HepG2 (cell line): ENCODE data around the gene SKP1. TPM values are rescaled to one million over a fixed set of nuclear protein-coding genes. Genes with fewer than 3 reads are reported as not detected.

ENCODE experiments used
- NFATC3 ChIP-seq: sonication (generic); formaldehyde crosslinking; IDR thresholded peaks from 2 replicates; pipeline ENCODE4 v1.5.1; 2020; ENCODE audit warnings: mild to moderate bottlenecking, missing genetic modification reagents
- RAD21 ChIP-seq: fragments of 450-650 bp; formaldehyde crosslinking; IDR thresholded peaks from 2 replicates; pipeline ENCODE4 v1.5.0; 2020; ENCODE audit warnings: mild to moderate bottlenecking
- SMARCE1 ChIP-seq: fragments of 450-650 bp; IDR thresholded peaks from 2 replicates; pipeline ENCODE4 v1.6.1; 2017; ENCODE audit warnings: borderline replicate concordance
- ZNF562 ChIP-seq: sonication (generic); formaldehyde crosslinking; IDR thresholded peaks from 2 replicates; pipeline ENCODE4 v1.8.0; 2022; ENCODE audit warnings: missing genetic modification reagents, borderline replicate concordance
- ZNF670 ChIP-seq: sonication (generic); formaldehyde crosslinking; IDR thresholded peaks from 2 replicates; pipeline ENCODE4 v1.8.0; 2022; ENCODE audit warnings: mild to moderate bottlenecking, missing genetic modification reagents, borderline replicate concordance
- ZNF841 ChIP-seq: sonication (generic); formaldehyde crosslinking; IDR thresholded peaks from 2 replicates; pipeline ENCODE4 v1.8.1; 2023; ENCODE audit warnings: missing genetic modification reagents, borderline replicate concordance
- polyA plus RNA-seq, 8 experiments: library from polyadenylated mRNA; depleted of rRNA in 3 of 8; stranded (reverse) in 7 of 8; unstranded in 1 of 8; fragments of >200 nt; fragmentation: Illumina TruSeq in 4 of 8; extraction: Trizol in 4 of 8; gene quantifications; 2 replicates each; pipeline versions ENCODE4 v1.2.1 to v1.2.3, GENCODE V29; 2011 to 2016; ENCODE audit warnings: low read depth in 4 of 8, missing spikeins in 1 of 8, mixed read lengths in 1 of 8; ENCODE audit not compliant: insufficient read depth in 1 of 8
- total RNA-seq, 5 experiments: library from RNA; depleted of rRNA; stranded (reverse); fragments of >200 nt; fragmentation: Illumina TruSeq; extraction: Trizol; gene quantifications; 2 replicates each; pipeline ENCODE4 v1.2.3, GENCODE V29; 2016; ENCODE audit warnings: low read depth in 1 of 5
- TF ChIP-seq, protein P1 (sequence below): sonication (generic); formaldehyde crosslinking; IDR thresholded peaks from one replicate; pipeline ENCODE4 v1.5.1; 2020; ENCODE audit warnings: mild to moderate bottlenecking, missing genetic modification reagents; ENCODE audit errors: not compliant biosample characterization

SKP1 gene
- total and polyA plus RNA-seq, 2 of the 13 experiments (the other 11 are each of a cell fraction or from before 2014, with no cell fraction given) = 134 to 340 TPM

GRCh38 chr5:134189031-134189430, 12.3 kb upstream of the SKP1 start (continued):
- TF ChIP-seq, protein P1, sequence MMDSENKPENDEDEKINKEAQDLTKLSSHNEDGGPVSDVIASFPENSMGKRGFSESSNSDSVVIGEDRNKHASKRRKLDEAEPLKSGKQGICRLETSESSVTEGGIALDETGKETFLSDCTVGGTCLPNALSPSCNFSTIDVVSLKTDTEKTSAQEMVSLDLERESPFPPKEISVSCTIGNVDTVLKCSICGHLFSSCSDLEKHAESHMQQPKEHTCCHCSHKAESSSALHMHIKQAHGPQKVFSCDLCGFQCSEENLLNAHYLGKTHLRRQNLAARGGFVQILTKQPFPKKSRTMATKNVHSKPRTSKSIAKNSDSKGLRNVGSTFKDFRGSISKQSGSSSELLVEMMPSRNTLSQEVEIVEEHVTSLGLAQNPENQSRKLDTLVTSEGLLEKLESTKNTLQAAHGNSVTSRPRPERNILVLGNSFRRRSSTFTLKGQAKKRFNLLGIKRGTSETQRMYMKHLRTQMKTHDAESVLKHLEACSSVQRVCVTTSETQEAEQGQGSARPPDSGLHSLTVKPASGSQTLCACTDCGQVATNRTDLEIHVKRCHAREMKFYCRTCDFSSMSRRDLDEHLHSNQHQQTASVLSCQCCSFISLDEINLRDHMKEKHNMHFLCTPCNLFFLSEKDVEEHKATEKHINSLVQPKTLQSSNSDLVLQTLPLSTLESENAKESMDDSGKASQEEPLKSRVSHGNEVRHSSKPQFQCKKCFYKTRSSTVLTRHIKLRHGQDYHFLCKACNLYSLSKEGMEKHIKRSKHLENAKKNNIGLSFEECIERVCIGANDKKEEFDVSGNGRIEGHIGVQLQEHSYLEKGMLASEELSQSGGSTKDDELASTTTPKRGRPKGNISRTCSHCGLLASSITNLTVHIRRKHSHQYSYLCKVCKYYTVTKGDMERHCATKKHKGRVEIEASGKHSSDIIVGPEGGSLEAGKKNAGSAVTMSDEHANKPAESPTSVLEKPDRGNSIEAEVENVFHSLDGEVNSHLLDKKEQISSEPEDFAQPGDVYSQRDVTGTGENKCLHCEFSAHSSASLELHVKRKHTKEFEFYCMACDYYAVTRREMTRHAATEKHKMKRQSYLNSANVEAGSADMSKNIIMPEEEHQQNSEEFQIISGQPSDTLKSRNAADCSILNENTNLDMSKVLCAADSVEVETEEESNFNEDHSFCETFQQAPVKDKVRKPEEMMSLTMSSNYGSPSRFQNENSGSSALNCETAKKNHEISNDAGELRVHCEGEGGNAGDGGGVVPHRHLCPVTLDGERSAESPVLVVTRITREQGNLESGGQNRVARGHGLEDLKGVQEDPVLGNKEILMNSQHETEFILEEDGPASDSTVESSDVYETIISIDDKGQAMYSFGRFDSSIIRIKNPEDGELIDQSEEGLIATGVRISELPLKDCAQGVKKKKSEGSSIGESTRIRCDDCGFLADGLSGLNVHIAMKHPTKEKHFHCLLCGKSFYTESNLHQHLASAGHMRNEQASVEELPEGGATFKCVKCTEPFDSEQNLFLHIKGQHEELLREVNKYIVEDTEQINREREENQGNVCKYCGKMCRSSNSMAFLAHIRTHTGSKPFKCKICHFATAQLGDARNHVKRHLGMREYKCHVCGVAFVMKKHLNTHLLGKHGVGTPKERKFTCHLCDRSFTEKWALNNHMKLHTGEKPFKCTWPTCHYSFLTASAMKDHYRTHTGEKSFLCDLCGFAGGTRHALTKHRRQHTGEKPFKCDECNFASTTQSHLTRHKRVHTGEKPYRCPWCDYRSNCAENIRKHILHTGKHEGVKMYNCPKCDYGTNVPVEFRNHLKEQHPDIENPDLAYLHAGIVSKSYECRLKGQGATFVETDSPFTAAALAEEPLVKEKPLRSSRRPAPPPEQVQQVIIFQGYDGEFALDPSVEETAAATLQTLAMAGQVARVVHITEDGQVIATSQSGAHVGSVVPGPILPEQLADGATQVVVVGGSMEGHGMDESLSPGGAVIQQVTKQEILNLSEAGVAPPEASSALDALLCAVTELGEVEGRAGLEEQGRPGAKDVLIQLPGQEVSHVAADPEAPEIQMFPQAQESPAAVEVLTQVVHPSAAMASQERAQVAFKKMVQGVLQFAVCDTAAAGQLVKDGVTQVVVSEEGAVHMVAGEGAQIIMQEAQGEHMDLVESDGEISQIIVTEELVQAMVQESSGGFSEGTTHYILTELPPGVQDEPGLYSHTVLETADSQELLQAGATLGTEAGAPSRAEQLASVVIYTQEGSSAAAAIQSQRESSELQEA = no peak
- TF ChIP-seq ZNF670 (no peak), NFATC3 (CRISPR knock-in tag) (no peak), RAD21 (CRISPR knock-in tag) (no peak), ZNF562 (CRISPR knock-in tag) (no peak), ZNF841 (no peak), SMARCE1 (no peak)
